ENCODE measurements around the gene ITPRID1. TPM values are rescaled to one million over a fixed set of nuclear protein-coding genes. Genes with fewer than 3 reads are reported as not detected.

ITPRID1 gene
- total RNA-seq, 4 donors from 2014 or later = 2.8 to 6.3 (median 4.4) TPM

- no peaks in the 10 kb centered on the region for H3K27me3 ChIP-seq
- TF ChIP-seq EP300 (IDR thresholded peaks at IDR 0.05; ENCODE audit: low read depth) (no peak), POLR2AphosphoS5 (IDR thresholded peaks at IDR 0.05) (no peak), CTCF (IDR thresholded peaks at IDR 0.05) (no peak), POLR2A (IDR thresholded peaks at IDR 0.05) (no peak)
- intact Hi-C loops (cut with DNase I; ENCODE audit: low total_unique reads) = no loop called here
These were observed 99.7 kb downstream of the ITPRID1 start for GRCh38 chr7:31613604-31614003.

GRCh38 chr7:31633467-31633866 is 119.6 kb downstream of the ITPRID1 start:
- WGBS, 2 donors (ENCODE audit: low coverage in 1 of 2) = 71 to 80% methylated on average over 1 of the region's 1 CpG
- Histone ChIP-seq H3K4me3 (no peak overlapping the region), H3K27ac (no peak overlapping the region), H3K27me3 (no peaks in the 10 kb centered on the region), H3K36me3 (no peaks in the 10 kb centered on the region), H3K4me1 (peaks cover 0 to 8% (median 3%) of the 10 kb centered on the region in 4 donors), H3K9me3 (no peaks in the 10 kb centered on the region)
- TF ChIP-seq POLR2A (IDR thresholded peaks at IDR 0.05) (no peak), POLR2AphosphoS5 (IDR thresholded peaks at IDR 0.05) (no peak), CTCF (IDR thresholded peaks at IDR 0.05) (no peak), EP300 (IDR thresholded peaks at IDR 0.05; ENCODE audit: low read depth) (no peak)
- DNase-seq = no peak
- intact Hi-C loops (cut with DNase I; ENCODE audit: low total_unique reads) = no loop called here
- in situ Hi-C loops (cut with MboI; ENCODE audit: low pct_ligation_motif_present in 1 of 4, low pct_unique_long_range_greater_than_20kb in 1 of 4, low sequenced_read_pairs in 3 of 4) = loop anchor here (25.0 kb wide), 2 partner anchors 196 to 496 kb away; no protein-coding TSS in a partner anchor

More at GRCh38 chr7:31613604-31614003, 99.7 kb downstream of the ITPRID1 start:
- DNase-seq = no peak
- in situ Hi-C loops (cut with MboI; ENCODE audit: low pct_ligation_motif_present in 1 of 4, low pct_unique_long_range_greater_than_20kb in 1 of 4, low sequenced_read_pairs in 3 of 4) = loop anchor here in 1 of 4 donors (25.0 kb wide), 1 partner anchor 101 kb away; the partner anchor contains the start of gene ITPRID1
- 43 to 69% methylated on average over 1 of the region's 1 CpG for WGBS, 2 donors (ENCODE audit: low coverage in 1 of 2)
- no peaks in the 10 kb centered on the region for H3K9me3 ChIP-seq
- H3K4me1 ChIP-seq = no peaks in the 10 kb centered on the region
- no peaks in the 10 kb centered on the region for H3K36me3 ChIP-seq
- H3K27ac ChIP-seq = no peak overlapping the region
- H3K4me3 ChIP-seq = no peak overlapping the region

GRCh38 chr7:31633894-31634494 is 120.1 kb downstream of the ITPRID1 start:
- no peaks in the 10 kb centered on the region for H3K36me3 ChIP-seq
- no peaks in the 10 kb centered on the region for H3K27me3 ChIP-seq
- in situ Hi-C loops (cut with MboI; ENCODE audit: low pct_ligation_motif_present in 1 of 4, low pct_unique_long_range_greater_than_20kb in 1 of 4, low sequenced_read_pairs in 3 of 4) = loop anchor here (25.0 kb wide), 2 partner anchors 197 to 497 kb away; no protein-coding TSS in a partner anchor
- H3K27ac ChIP-seq = no peak overlapping the region
- no peak for TF ChIP-seq POLR2AphosphoS5 (IDR thresholded peaks at IDR 0.05)
- TF ChIP-seq CTCF (IDR thresholded peaks at IDR 0.05) = peak; percentile 50 to 77 (median 67)
- intact Hi-C loops (cut with DNase I; ENCODE audit: low total_unique reads) = no loop called here
- DNase-seq = peak; percentile 62
- H3K4me3 ChIP-seq = no peak overlapping the region
- 34 to 77% methylated on average over 1 to 2 of the region's 2 CpGs for WGBS, 2 donors (ENCODE audit: low coverage in 1 of 2)
- H3K4me1 ChIP-seq = peaks cover 0 to 8% (median 3%) of the 10 kb centered on the region in 4 donors
- H3K9me3 ChIP-seq = no peaks in the 10 kb centered on the region

- Histone ChIP-seq H3K4me1 (no peaks in the 10 kb centered on the region), H3K27me3 (no peaks in the 10 kb centered on the region), H3K27ac (no peak overlapping the region), H3K36me3 (no peaks in the 10 kb centered on the region), H3K9me3 (no peaks in the 10 kb centered on the region), H3K4me3 (no peak overlapping the region)
- WGBS, 2 donors (ENCODE audit: low coverage in 1 of 2) = 61 to 71% methylated on average over 2 to 3 of the region's 3 CpGs
- in situ Hi-C loops (cut with MboI; ENCODE audit: low pct_ligation_motif_present in 1 of 4, low pct_unique_long_range_greater_than_20kb in 1 of 4, low sequenced_read_pairs in 3 of 4) = loop anchor here (25.0 kb wide), 2 partner anchors 203 to 503 kb away; no protein-coding TSS in a partner anchor
- intact Hi-C loops (cut with DNase I; ENCODE audit: low total_unique reads) = no loop called here
- no peak for TF ChIP-seq EP300 (IDR thresholded peaks at IDR 0.05; ENCODE audit: low read depth)
- no peak for TF ChIP-seq POLR2A (IDR thresholded peaks at IDR 0.05)
- TF ChIP-seq POLR2AphosphoS5 (IDR thresholded peaks at IDR 0.05) = no peak
- no peak for TF ChIP-seq CTCF (IDR thresholded peaks at IDR 0.05)
- no peak for DNase-seq
These were observed 126.5 kb downstream of the ITPRID1 start for GRCh38 chr7:31640381-31640780.
